Panc1 (cell line): ENCODE measurements around the gene GBP1. TPM values are rescaled to one million over a fixed set of nuclear protein-coding genes. Genes with fewer than 3 reads are reported as not detected.

Experiments used
- ATAC-seq: fragments of 200-7000 bp; cut with Tn5 transposase; 2 replicates; pipeline ENCODE4 v1.9.1; 2020; ENCODE audit warnings: mild to moderate bottlenecking, moderate library complexity
- BruUV-seq: library from RNA; stranded (reverse); fragments of 400-500 nt; replicated peaks from 2 replicates; lab custom pipeline; 2021; lab: Mats Ljungman, UMichigan
- CTCF ChIA-PET: fragments of 300-600 bp; sonication (Branson Sonifier 250); formaldehyde crosslinking; loops from one replicate; lab custom pipeline; 2022; ENCODE audit warnings: antibody characterized with exemption; lab: Charles Lee
- POLR2A ChIA-PET: fragments of 300-600 bp; sonication (Branson Sonifier 250); formaldehyde crosslinking; loops from one replicate; lab custom pipeline; 2022; ENCODE audit warnings: antibody characterized with exemption; lab: Charles Lee
- DNase-seq: peaks from one replicate; pipeline ENCODE4 v3.0.0-alpha.2; 2010; ENCODE audit warnings: low read depth, low spot score
- H3K27ac ChIP-seq: 2 replicates; pipeline ENCODE4 v1.5.1; 2011; ENCODE audit warnings: mild to moderate bottlenecking, low read length, inconsistent platforms
- H3K27me3 ChIP-seq: fragments of 200-500 bp; sonication (Bioruptor generic); 2 replicates; pipeline ENCODE4 v1.6.0; 2014; ENCODE audit warnings: low read length, inconsistent platforms; ENCODE audit not compliant: control insufficient read depth, insufficient read depth
- H3K36me3 ChIP-seq: fragments of 200-500 bp; sonication (Bioruptor generic); 2 replicates; pipeline ENCODE4 v1.5.1; 2014; ENCODE audit warnings: inconsistent platforms, mild to moderate bottlenecking, low read length, moderate library complexity; ENCODE audit not compliant: control insufficient read depth, insufficient read depth
- H3K4me1 ChIP-seq: 2 replicates; pipeline ENCODE4 v1.5.1; 2011; ENCODE audit warnings: inconsistent platforms, mild to moderate bottlenecking, low read length, moderate library complexity; ENCODE audit not compliant: control insufficient read depth, insufficient read depth
- H3K4me3 ChIP-seq, 2 experiments: 2 replicates each; pipeline ENCODE4 v1.5.1; 2011 to 2012; ENCODE audit warnings: low read depth in 2 of 2, low read length in 2 of 2, mild to moderate bottlenecking in 2 of 2, inconsistent platforms in 1 of 2, moderate library complexity in 1 of 2
- H3K9me3 ChIP-seq: fragments of 200-500 bp; sonication (Bioruptor generic); 2 replicates; pipeline ENCODE4 v1.5.1; 2014; ENCODE audit warnings: low read depth, mild to moderate bottlenecking, inconsistent platforms, low read length, moderate library complexity; ENCODE audit not compliant: control insufficient read depth, insufficient read depth
- POLR2AphosphoS5 ChIP-seq: IDR thresholded peaks from 2 replicates; pipeline ENCODE4 v1.6.1; 2012; ENCODE audit warnings: mild to moderate bottlenecking, low read depth, low read length, moderate library complexity
- SIN3A ChIP-seq: IDR thresholded peaks from 2 replicates; pipeline ENCODE4 v1.6.1; 2012; ENCODE audit warnings: low read depth, mild to moderate bottlenecking, low read length, moderate library complexity, borderline replicate concordance; ENCODE audit not compliant: insufficient read depth
- TCF7L2 ChIP-seq: IDR thresholded peaks from 2 replicates; pipeline ENCODE4 v1.6.1; 2011; ENCODE audit warnings: mild to moderate bottlenecking, low read depth, low read length, inconsistent platforms
- in situ Hi-C: cut with HindIII; loops from 2 replicates; pipeline ENCODE4 v1.10.0; 2016; ENCODE audit warnings: low sequenced_read_pairs, low pct_unique_long_range_greater_than_20kb
- intact Hi-C: fragments of 100-400 bp; cut with micrococcal nuclease; formaldehyde crosslinking; loops from one replicate; pipeline ENCODE4 v1.10.0; 2022; ENCODE audit not compliant: unreplicated experiment
- total RNA-seq: library from RNA; stranded (reverse); gene quantifications from one replicate; pipeline ENCODE4 v1.2.1, GENCODE V29; 2021; ENCODE audit not compliant: unreplicated experiment
- TF ChIP-seq, protein P1 (sequence below), 2 experiments: IDR thresholded peaks; 2 replicates each; pipeline ENCODE4 v1.6.1; 2011 to 2012; ENCODE audit warnings: low read depth in 2 of 2, control low read depth in 1 of 2, low read length in 1 of 2, mild to moderate bottlenecking in 1 of 2, moderate library complexity in 1 of 2; ENCODE audit not compliant: insufficient read depth in 1 of 2
- TF ChIP-seq, protein P2 (sequence below): fragments of 450-650 bp; IDR thresholded peaks from 2 replicates; pipeline ENCODE4 v1.5.1; 2017; ENCODE audit warnings: mild to moderate bottlenecking

Gene GBP1
- total RNA-seq, 1 experiment from 2014 or later, result 0.80 TPM

DNA sequence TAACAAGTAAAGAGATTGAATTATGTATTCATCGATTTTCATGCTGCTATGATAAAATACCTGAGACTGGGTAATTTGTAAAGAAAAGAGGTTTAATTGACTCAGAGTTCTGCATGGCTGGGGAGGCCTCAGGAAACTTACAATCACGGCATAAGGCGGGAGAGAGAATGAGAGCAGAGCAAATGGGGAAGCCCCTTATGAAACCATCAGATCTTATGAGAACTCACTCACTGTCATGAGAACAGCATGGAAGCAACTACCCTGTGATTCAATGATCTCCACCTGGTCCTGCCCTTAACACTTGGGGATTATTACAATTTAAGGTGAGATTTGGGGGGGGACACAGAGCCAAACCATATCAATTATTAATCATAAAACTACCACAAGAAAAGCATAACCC, 39.1 kb downstream of the GBP1 start:
- H3K9me3 ChIP-seq, result no peaks in the 10 kb centered on the region
- intact Hi-C loops, result no loop called here
- no peak for ATAC-seq
- H3K4me3 ChIP-seq, result no peak overlapping the region
- ChIA-PET POLR2A (no interaction called here), CTCF (no interaction called here)
- BruUV-seq, result no TSS peak
- DNase-seq, result no peak
- in situ Hi-C loops, result no loop called here
- H3K4me1 ChIP-seq, result no peaks in the 10 kb centered on the region
- no peaks in the 10 kb centered on the region for H3K27me3 ChIP-seq
- H3K27ac ChIP-seq, result no peak overlapping the region
- no peaks in the 10 kb centered on the region for H3K36me3 ChIP-seq
- TF ChIP-seq TCF7L2, result no peak
- TF ChIP-seq SIN3A, result no peak
- TF ChIP-seq, protein P1, sequence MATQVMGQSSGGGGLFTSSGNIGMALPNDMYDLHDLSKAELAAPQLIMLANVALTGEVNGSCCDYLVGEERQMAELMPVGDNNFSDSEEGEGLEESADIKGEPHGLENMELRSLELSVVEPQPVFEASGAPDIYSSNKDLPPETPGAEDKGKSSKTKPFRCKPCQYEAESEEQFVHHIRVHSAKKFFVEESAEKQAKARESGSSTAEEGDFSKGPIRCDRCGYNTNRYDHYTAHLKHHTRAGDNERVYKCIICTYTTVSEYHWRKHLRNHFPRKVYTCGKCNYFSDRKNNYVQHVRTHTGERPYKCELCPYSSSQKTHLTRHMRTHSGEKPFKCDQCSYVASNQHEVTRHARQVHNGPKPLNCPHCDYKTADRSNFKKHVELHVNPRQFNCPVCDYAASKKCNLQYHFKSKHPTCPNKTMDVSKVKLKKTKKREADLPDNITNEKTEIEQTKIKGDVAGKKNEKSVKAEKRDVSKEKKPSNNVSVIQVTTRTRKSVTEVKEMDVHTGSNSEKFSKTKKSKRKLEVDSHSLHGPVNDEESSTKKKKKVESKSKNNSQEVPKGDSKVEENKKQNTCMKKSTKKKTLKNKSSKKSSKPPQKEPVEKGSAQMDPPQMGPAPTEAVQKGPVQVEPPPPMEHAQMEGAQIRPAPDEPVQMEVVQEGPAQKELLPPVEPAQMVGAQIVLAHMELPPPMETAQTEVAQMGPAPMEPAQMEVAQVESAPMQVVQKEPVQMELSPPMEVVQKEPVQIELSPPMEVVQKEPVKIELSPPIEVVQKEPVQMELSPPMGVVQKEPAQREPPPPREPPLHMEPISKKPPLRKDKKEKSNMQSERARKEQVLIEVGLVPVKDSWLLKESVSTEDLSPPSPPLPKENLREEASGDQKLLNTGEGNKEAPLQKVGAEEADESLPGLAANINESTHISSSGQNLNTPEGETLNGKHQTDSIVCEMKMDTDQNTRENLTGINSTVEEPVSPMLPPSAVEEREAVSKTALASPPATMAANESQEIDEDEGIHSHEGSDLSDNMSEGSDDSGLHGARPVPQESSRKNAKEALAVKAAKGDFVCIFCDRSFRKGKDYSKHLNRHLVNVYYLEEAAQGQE (IDR thresholded peaks at IDR 0.05; ENCODE audit: insufficient read depth in 1 of 2, low read depth in 2 of 2, low read length in 1 of 2), result no peak
- no peak for TF ChIP-seq POLR2AphosphoS5
- TF ChIP-seq, protein P2, sequence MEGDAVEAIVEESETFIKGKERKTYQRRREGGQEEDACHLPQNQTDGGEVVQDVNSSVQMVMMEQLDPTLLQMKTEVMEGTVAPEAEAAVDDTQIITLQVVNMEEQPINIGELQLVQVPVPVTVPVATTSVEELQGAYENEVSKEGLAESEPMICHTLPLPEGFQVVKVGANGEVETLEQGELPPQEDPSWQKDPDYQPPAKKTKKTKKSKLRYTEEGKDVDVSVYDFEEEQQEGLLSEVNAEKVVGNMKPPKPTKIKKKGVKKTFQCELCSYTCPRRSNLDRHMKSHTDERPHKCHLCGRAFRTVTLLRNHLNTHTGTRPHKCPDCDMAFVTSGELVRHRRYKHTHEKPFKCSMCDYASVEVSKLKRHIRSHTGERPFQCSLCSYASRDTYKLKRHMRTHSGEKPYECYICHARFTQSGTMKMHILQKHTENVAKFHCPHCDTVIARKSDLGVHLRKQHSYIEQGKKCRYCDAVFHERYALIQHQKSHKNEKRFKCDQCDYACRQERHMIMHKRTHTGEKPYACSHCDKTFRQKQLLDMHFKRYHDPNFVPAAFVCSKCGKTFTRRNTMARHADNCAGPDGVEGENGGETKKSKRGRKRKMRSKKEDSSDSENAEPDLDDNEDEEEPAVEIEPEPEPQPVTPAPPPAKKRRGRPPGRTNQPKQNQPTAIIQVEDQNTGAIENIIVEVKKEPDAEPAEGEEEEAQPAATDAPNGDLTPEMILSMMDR, result no peak

DNA sequence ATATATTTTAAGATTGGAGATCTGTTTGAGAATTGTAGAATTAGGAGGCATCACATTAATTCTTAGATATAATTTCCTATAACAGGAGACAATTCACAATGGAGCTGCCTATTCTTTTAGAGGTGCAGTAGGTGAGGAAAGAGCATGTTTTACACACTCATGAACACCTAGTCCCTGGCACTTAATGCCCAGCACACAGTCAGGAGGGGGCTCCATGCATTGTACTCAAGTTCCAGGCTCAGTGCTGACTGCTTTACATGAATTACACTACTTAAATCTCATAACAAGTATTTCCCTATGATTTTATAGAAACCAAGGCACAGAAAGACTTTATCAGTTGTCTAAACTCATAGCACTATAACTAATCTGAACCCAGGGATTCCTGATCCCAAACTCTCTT, 42.0 kb downstream of the GBP1 start:
- H3K36me3 ChIP-seq, result no peaks in the 10 kb centered on the region
- ChIA-PET POLR2A (no interaction called here), CTCF (no interaction called here)
- H3K27ac ChIP-seq, result 0 out of 2 replicates have a peak overlapping the region, but pooled peaks have one; percentile 32
- BruUV-seq, result no TSS peak
- no peak for DNase-seq
- H3K27me3 ChIP-seq, result no peaks in the 10 kb centered on the region
- H3K9me3 ChIP-seq, result no peaks in the 10 kb centered on the region
- ATAC-seq, result no peak
- TF ChIP-seq TCF7L2 (no peak), POLR2AphosphoS5 (no peak), SIN3A (no peak)
- TF ChIP-seq, protein P2, result no peak
- TF ChIP-seq, protein P1 (IDR thresholded peaks at IDR 0.05; ENCODE audit: insufficient read depth in 1 of 2, low read depth in 2 of 2, low read length in 1 of 2), result no peak
- intact Hi-C loops (no loop called here), in situ Hi-C loops (no loop called here)
- H3K4me3 ChIP-seq, result peak overlapping the region in 1 of 2 experiments; percentile 29; a peak in 2 of 4 replicates
- no peaks in the 10 kb centered on the region for H3K4me1 ChIP-seq
